ENCODE measurements around the gene LRRC2. TPM values are rescaled to one million over a fixed set of nuclear protein-coding genes. Genes with fewer than 3 reads are reported as not detected.
"Not testable (repeated sequence)": the region's sequence is repeated elsewhere in the genome, so short reads cannot be mapped to it uniquely, and the experiment has no call there.

The LRRC2 gene
- polyA plus RNA-seq, 1 donor, result 0.72 TPM

GRCh38 chr3:46603446-46604046 is 37.4 kb upstream of the LRRC2 start:
- Histone ChIP-seq H3K4me1 (ENCODE audit: control insufficient read depth, insufficient read depth, low read length) (no peaks in the 10 kb centered on the region), H3K36me3 (ENCODE audit: control insufficient read depth, insufficient read depth, low read length) (no peaks in the 10 kb centered on the region), H3K4me3 (ENCODE audit: low read length) (no peak overlapping the region), H3K27ac (ENCODE audit: low read length) (no peak overlapping the region), H3K9me3 (ENCODE audit: control insufficient read depth, low read depth, low read length) (no peaks in the 10 kb centered on the region), H3K27me3 (ENCODE audit: control insufficient read depth, insufficient read depth, low read length) (no peaks in the 10 kb centered on the region)
- no CpG with 5 or more reads among the region's 1 CpG for WGBS (ENCODE audit: insufficient coverage, low lambda C conversion rate)
- DNase-seq, result no peak

DNA sequence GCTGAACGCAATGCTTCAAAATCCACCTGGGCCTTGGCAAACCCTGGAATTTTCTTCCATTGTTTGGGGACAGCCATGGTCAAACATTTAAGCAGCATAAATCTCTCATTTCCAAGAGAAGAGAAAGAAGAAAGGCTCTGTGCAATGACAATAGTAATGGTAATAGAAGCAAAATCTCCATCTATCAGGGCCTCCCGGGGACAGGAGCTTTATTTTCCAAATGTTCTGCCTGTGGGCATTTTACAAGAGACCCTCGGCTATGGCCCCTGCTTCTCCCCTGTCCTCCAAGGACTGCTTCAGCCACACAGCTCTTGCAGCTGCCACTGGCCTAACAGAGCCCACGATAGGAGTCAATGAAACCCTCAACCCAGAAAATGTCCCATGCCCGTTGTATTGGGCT is 33.5 kb upstream of the LRRC2 start:
- no peak for DNase-seq
- no peak overlapping the region for H3K27ac ChIP-seq (ENCODE audit: low read length)
- H3K4me1 ChIP-seq (ENCODE audit: control insufficient read depth, insufficient read depth, low read length), result no peaks in the 10 kb centered on the region
- no peaks in the 10 kb centered on the region for H3K9me3 ChIP-seq (ENCODE audit: control insufficient read depth, low read depth, low read length)
- WGBS (ENCODE audit: insufficient coverage, low lambda C conversion rate), result no CpG with 5 or more reads among the region's 5 CpGs
- H3K36me3 ChIP-seq (ENCODE audit: control insufficient read depth, insufficient read depth, low read length), result no peaks in the 10 kb centered on the region
- H3K27me3 ChIP-seq (ENCODE audit: control insufficient read depth, insufficient read depth, low read length), result no peaks in the 10 kb centered on the region
- no peak overlapping the region for H3K4me3 ChIP-seq (ENCODE audit: low read length)

DNA sequence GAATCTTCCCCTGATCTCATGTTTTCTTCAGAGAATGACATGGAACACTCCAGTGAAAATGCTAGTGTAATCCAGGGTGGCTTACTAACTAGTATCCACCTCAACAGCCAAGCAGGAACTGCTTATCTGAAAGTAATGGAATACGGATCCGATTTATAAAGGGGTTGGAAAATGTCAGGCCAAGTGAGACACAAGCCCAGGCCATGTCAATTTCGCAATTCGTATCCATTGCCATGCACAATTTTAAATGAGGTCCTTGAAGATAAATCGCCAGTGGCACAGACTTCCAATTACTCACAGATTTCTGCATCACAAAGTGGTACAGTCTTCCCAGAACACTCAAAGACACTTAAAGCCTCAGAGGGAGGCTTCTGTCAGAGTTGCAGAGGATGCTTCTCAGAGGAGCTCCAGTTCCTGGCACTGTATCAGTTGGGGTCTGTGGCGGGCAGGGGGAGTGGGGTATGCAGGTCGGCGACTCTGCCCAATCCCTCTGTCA is 29.8 kb upstream of the LRRC2 start:
- Histone ChIP-seq H3K4me3 (ENCODE audit: low read length) (no peak overlapping the region), H3K4me1 (ENCODE audit: control insufficient read depth, insufficient read depth, low read length) (no peaks in the 10 kb centered on the region), H3K27ac (ENCODE audit: low read length) (no peak overlapping the region), H3K9me3 (ENCODE audit: control insufficient read depth, low read depth, low read length) (no peaks in the 10 kb centered on the region), H3K36me3 (ENCODE audit: control insufficient read depth, insufficient read depth, low read length) (no peaks in the 10 kb centered on the region), H3K27me3 (ENCODE audit: control insufficient read depth, insufficient read depth, low read length) (no peaks in the 10 kb centered on the region)
- no CpG with 5 or more reads among the region's 8 CpGs for WGBS (ENCODE audit: insufficient coverage, low lambda C conversion rate)
- no peak for DNase-seq

DNA sequence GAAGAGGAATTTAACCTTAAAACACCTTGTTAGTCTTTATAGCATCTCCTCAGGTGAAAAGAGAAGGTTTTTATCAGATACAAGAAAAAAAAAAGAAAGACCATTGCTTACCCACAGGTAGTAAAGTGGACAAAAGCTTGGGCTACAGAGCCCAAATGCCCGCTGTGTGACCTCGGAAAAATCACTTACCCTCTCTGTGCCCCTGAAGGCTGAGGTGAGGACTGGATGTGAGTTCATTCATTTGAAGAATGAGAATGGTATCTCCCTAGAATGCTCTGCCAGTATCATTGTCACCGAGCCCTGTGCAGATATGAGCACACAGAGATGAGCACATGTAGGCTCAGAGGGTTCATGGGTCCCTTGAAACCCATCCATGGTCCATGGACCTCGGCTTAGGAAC is 28.6 kb upstream of the LRRC2 start:
- Histone ChIP-seq H3K36me3 (ENCODE audit: control insufficient read depth, insufficient read depth, low read length) (no peaks in the 10 kb centered on the region), H3K4me1 (ENCODE audit: control insufficient read depth, insufficient read depth, low read length) (no peaks in the 10 kb centered on the region), H3K27ac (ENCODE audit: low read length) (no peak overlapping the region), H3K27me3 (ENCODE audit: control insufficient read depth, insufficient read depth, low read length) (no peaks in the 10 kb centered on the region), H3K9me3 (ENCODE audit: control insufficient read depth, low read depth, low read length) (no peaks in the 10 kb centered on the region), H3K4me3 (ENCODE audit: low read length) (no peak overlapping the region)
- DNase-seq, result no peak
- WGBS (ENCODE audit: insufficient coverage, low lambda C conversion rate), result no CpG with 5 or more reads among the region's 4 CpGs

- Histone ChIP-seq H3K27me3 (ENCODE audit: control insufficient read depth, insufficient read depth, low read length) (no peaks in the 10 kb centered on the region), H3K9me3 (ENCODE audit: control insufficient read depth, low read depth, low read length) (no peaks in the 10 kb centered on the region), H3K27ac (ENCODE audit: low read length) (no peak overlapping the region), H3K4me3 (ENCODE audit: low read length) (no peak overlapping the region), H3K4me1 (ENCODE audit: control insufficient read depth, insufficient read depth, low read length) (no peaks in the 10 kb centered on the region), H3K36me3 (ENCODE audit: control insufficient read depth, insufficient read depth, low read length) (no peaks in the 10 kb centered on the region)
- no peak for DNase-seq
These were observed 27.9 kb upstream of the LRRC2 start for GRCh38 chr3:46593979-46594378.

GRCh38 chr3:46593274-46593862 is 27.3 kb upstream of the LRRC2 start:
- Histone ChIP-seq H3K4me1 (ENCODE audit: control insufficient read depth, insufficient read depth, low read length) (no peaks in the 10 kb centered on the region), H3K27me3 (ENCODE audit: control insufficient read depth, insufficient read depth, low read length) (no peaks in the 10 kb centered on the region), H3K36me3 (ENCODE audit: control insufficient read depth, insufficient read depth, low read length) (no peaks in the 10 kb centered on the region), H3K27ac (ENCODE audit: low read length) (no peak overlapping the region), H3K9me3 (ENCODE audit: control insufficient read depth, low read depth, low read length) (no peaks in the 10 kb centered on the region), H3K4me3 (ENCODE audit: low read length) (no peak overlapping the region)
- no peak for DNase-seq
- WGBS (ENCODE audit: insufficient coverage, low lambda C conversion rate), result 93% methylated on average over 3 of the region's 14 CpGs

GRCh38 chr3:46587268-46587667 is 21.2 kb upstream of the LRRC2 start:
- not testable (repeated sequence) for H3K27me3 ChIP-seq (ENCODE audit: control insufficient read depth, insufficient read depth, low read length); H3K4me3 ChIP-seq (ENCODE audit: low read length); H3K9me3 ChIP-seq (ENCODE audit: control insufficient read depth, low read depth, low read length); H3K27ac ChIP-seq (ENCODE audit: low read length); H3K36me3 ChIP-seq (ENCODE audit: control insufficient read depth, insufficient read depth, low read length); DNase-seq
- WGBS (ENCODE audit: insufficient coverage, low lambda C conversion rate), result no CpG with 5 or more reads among the region's 3 CpGs
- H3K4me1 ChIP-seq (ENCODE audit: control insufficient read depth, insufficient read depth, low read length), result peaks cover 11% of the 10 kb centered on the region

- peaks cover 11% of the 10 kb centered on the region for H3K4me1 ChIP-seq (ENCODE audit: control insufficient read depth, insufficient read depth, low read length)
- H3K27me3 ChIP-seq (ENCODE audit: control insufficient read depth, insufficient read depth, low read length), result no peaks in the 10 kb centered on the region
- H3K9me3 ChIP-seq (ENCODE audit: control insufficient read depth, low read depth, low read length), result no peaks in the 10 kb centered on the region
- no peak overlapping the region for H3K4me3 ChIP-seq (ENCODE audit: low read length)
- no peak for DNase-seq
- H3K27ac ChIP-seq (ENCODE audit: low read length), result no peak overlapping the region
- 100% methylated on average over 1 of the region's 6 CpGs for WGBS (ENCODE audit: insufficient coverage, low lambda C conversion rate)
- no peaks in the 10 kb centered on the region for H3K36me3 ChIP-seq (ENCODE audit: control insufficient read depth, insufficient read depth, low read length)
These were observed 20.7 kb upstream of the LRRC2 start for GRCh38 chr3:46586738-46587246.

GRCh38 chr3:46585799-46586693 is 19.9 kb upstream of the LRRC2 start:
- H3K4me3 ChIP-seq (ENCODE audit: low read length), result no peak overlapping the region
- no peak overlapping the region for H3K27ac ChIP-seq (ENCODE audit: low read length)
- no peaks in the 10 kb centered on the region for H3K27me3 ChIP-seq (ENCODE audit: control insufficient read depth, insufficient read depth, low read length)
- peaks cover 11% of the 10 kb centered on the region for H3K4me1 ChIP-seq (ENCODE audit: control insufficient read depth, insufficient read depth, low read length)
- WGBS (ENCODE audit: insufficient coverage, low lambda C conversion rate), result 60% methylated on average over 2 of the region's 5 CpGs
- no peaks in the 10 kb centered on the region for H3K9me3 ChIP-seq (ENCODE audit: control insufficient read depth, low read depth, low read length)
- peak; percentile 42 to 78 for DNase-seq
- H3K36me3 ChIP-seq (ENCODE audit: control insufficient read depth, insufficient read depth, low read length), result no peaks in the 10 kb centered on the region

- WGBS (ENCODE audit: insufficient coverage, low lambda C conversion rate), result no CpG with 5 or more reads among the region's 7 CpGs
- Histone ChIP-seq H3K9me3 (ENCODE audit: control insufficient read depth, low read depth, low read length) (no peaks in the 10 kb centered on the region), H3K36me3 (ENCODE audit: control insufficient read depth, insufficient read depth, low read length) (no peaks in the 10 kb centered on the region), H3K27ac (ENCODE audit: low read length) (no peak overlapping the region), H3K4me1 (ENCODE audit: control insufficient read depth, insufficient read depth, low read length) (peaks cover 11% of the 10 kb centered on the region), H3K4me3 (ENCODE audit: low read length) (no peak overlapping the region), H3K27me3 (ENCODE audit: control insufficient read depth, insufficient read depth, low read length) (peaks cover 2% of the 10 kb centered on the region)
- no peak for DNase-seq
These were observed 18.7 kb upstream of the LRRC2 start for GRCh38 chr3:46584598-46585467.

Data from large intestine (tissue), 3 donors.